Measurements from ENCODE around the gene CNGA3.

The CNGA3 gene

DNA sequence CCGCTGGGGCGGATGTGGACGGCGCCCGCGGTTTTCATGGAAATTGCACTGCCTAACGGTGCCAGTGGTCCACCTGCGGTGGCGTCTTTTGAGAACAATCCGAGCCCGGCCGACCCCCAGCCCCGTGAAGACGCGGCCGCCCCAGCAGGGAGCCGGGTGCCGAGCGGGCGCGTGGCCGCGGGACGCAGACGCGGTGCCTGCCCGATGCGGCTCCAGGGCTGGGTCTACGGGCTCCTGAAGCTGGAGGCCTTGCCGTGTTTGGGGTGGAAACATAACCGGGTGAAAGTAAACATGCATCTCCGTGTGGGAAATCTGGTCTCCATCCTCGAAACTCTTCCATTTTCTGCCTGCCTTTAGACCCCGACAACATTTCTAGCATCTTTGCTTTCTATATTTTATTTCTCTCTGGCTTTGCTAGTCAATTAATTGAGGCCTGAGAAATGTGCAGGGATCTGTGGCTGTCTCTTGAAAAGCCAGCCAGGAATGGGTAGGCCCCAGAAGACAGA lies 99.0 kb downstream of the CNGA3 start:
- FAIRE-seq, result no peak

DNA sequence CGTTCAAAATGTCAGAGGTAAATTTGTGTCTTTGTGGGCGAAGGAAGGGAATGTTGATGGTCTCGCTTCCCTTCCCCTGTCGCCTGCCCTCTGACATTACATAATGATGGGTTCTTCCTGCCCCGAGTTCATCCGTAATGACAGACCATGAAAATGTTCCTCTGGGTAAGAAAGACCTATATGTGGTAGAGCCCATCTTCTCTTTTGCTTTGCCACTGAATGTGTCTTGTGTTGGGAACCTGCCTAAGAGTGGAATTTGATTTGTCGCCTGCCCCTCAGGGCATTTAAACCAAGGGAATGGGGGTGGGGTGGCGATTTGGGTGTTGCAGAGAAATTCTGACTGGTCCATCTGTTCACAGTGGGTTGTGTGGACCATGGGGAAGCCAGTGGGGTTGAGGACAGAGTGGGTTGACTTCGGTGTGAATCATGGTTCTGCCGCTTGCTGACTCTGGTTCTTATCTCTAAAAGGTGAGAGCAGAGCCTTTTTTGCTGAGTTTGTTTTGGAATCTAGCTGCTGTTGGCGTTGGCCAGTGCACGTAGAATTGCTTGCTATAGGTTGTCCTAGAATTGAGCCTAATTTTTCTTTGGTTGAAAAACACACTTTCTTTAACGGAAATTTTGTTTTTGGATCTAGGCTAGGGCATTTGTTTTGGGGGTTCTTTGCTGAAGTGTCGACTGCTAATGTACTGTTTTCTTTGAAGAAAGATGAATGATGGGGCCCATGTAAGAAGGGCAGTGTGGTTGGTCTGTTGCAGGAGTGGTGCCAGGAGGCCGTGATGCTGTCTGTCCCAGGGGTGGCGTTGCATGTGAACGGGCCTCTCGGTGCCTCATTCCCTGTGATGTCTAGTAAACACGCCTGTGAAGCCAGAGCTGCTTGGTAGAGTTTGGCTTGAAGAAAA lies 99.7 kb downstream of the CNGA3 start:
- no peak for FAIRE-seq

DNA sequence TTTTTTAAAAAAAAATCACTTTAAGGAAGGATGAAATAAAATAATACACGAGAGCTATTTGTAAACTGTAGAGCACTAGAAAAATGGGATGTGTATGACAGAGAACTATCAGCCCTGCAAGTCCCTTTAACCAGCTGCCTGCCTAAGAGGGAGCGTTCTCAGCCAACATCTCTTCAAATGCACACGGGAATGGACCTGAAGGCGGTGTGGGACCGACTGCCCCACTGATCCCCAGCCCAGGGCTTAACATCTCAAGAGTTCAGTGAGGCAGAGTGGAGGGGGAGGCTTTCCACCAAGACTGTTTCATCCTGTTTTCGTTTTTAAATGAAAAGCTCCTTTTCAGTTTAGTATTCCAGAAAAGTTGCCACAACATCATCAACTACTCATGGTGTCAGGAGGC lies 100.6 kb downstream of the CNGA3 start:
- no peak for FAIRE-seq
